GM23338 (cell line): ENCODE measurements around the gene CD22.

Experiments
- EZH2 ChIP-seq: fragments of 200-600 bp; sonication (generic); IDR thresholded peaks from one replicate; pipeline ENCODE4 v1.8.0; 2017; ENCODE audit warnings: antibody characterized with exemption, mild to moderate bottlenecking, low read depth; ENCODE audit not compliant: unreplicated experiment
- EZH2phosphoT487 ChIP-seq: fragments of 200-600 bp; sonication (generic); IDR thresholded peaks from one replicate; pipeline ENCODE4 v1.8.1; 2018; ENCODE audit warnings: antibody characterized with exemption; ENCODE audit not compliant: unreplicated experiment
- JUNB ChIP-seq: IDR thresholded peaks from one replicate; pipeline ENCODE4 v1.6.1; 2016; ENCODE audit warnings: antibody characterized with exemption; ENCODE audit not compliant: unreplicated experiment
- POLR2AphosphoS5 ChIP-seq: IDR thresholded peaks from 2 replicates; pipeline ENCODE4 v1.6.1; 2016; ENCODE audit warnings: antibody characterized with exemption, low read depth
- ZNF331 ChIP-seq: fragments of 250-450 bp; sonication (Bioruptor Pico); IDR thresholded peaks from 2 replicates; pipeline ENCODE4 v1.5.0; 2020; ENCODE audit warnings: low read depth, mild to moderate bottlenecking, moderate library complexity
- TF ChIP-seq, protein P1 (sequence below), 2 experiments: fragments of 200-600 bp in 1 of 2; sonication (generic) in 1 of 2; conservative IDR thresholded peaks; 2 replicates each; pipeline versions ENCODE4 v1.5.1 to v1.6.1; 2016 to 2017; ENCODE audit warnings: antibody characterized with exemption in 2 of 2, low read depth in 2 of 2, mild to moderate bottlenecking in 2 of 2, moderate library complexity in 1 of 2
- TF ChIP-seq, protein P2 (sequence below): IDR thresholded peaks from one replicate; pipeline ENCODE4 v1.6.1; 2018; ENCODE audit warnings: antibody characterized with exemption; ENCODE audit not compliant: unreplicated experiment

DNA sequence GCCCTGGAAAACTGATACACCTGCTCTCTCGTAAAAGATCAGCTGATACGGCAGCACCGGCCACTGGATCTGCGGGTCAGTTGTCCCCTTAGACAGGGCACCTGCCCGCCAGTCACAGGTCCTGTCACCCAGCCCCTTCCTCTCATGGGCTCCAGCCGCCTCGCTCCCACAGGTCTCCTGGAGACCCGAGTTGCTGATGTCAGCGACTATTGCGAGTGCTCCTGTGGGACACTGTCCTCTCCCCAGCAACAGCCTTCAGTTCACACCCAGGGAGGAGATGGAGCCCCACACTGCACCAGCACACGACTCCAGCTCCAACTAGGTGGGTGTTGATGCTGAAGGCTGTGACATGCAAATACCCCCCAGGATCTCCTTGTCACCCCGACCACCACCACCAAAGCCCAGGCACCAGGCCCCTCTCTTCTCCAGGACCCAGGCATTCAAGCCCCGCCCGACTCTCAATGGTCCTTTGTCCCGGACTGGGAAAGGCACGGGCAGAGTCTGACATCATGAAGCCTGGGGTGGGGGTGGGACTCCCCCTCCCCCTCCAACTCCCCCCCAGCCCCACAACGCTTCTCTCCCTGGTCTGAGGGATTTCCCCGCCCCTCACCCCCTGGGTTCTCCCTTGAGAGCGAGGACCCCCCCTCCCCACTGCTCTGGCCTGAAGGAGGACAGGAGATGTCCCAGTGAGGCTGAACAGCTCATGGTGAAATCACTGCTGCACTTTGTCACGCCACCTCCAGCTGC is 38.4 kb upstream of the CD22 start:
- TF ChIP-seq, protein P1, sequence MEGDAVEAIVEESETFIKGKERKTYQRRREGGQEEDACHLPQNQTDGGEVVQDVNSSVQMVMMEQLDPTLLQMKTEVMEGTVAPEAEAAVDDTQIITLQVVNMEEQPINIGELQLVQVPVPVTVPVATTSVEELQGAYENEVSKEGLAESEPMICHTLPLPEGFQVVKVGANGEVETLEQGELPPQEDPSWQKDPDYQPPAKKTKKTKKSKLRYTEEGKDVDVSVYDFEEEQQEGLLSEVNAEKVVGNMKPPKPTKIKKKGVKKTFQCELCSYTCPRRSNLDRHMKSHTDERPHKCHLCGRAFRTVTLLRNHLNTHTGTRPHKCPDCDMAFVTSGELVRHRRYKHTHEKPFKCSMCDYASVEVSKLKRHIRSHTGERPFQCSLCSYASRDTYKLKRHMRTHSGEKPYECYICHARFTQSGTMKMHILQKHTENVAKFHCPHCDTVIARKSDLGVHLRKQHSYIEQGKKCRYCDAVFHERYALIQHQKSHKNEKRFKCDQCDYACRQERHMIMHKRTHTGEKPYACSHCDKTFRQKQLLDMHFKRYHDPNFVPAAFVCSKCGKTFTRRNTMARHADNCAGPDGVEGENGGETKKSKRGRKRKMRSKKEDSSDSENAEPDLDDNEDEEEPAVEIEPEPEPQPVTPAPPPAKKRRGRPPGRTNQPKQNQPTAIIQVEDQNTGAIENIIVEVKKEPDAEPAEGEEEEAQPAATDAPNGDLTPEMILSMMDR (conservative IDR thresholded peaks at IDR 0.05; ENCODE audit: low read depth in 2 of 2) = no peak
- no peak for TF ChIP-seq POLR2AphosphoS5
- no peak for TF ChIP-seq EZH2
- TF ChIP-seq, protein P2, sequence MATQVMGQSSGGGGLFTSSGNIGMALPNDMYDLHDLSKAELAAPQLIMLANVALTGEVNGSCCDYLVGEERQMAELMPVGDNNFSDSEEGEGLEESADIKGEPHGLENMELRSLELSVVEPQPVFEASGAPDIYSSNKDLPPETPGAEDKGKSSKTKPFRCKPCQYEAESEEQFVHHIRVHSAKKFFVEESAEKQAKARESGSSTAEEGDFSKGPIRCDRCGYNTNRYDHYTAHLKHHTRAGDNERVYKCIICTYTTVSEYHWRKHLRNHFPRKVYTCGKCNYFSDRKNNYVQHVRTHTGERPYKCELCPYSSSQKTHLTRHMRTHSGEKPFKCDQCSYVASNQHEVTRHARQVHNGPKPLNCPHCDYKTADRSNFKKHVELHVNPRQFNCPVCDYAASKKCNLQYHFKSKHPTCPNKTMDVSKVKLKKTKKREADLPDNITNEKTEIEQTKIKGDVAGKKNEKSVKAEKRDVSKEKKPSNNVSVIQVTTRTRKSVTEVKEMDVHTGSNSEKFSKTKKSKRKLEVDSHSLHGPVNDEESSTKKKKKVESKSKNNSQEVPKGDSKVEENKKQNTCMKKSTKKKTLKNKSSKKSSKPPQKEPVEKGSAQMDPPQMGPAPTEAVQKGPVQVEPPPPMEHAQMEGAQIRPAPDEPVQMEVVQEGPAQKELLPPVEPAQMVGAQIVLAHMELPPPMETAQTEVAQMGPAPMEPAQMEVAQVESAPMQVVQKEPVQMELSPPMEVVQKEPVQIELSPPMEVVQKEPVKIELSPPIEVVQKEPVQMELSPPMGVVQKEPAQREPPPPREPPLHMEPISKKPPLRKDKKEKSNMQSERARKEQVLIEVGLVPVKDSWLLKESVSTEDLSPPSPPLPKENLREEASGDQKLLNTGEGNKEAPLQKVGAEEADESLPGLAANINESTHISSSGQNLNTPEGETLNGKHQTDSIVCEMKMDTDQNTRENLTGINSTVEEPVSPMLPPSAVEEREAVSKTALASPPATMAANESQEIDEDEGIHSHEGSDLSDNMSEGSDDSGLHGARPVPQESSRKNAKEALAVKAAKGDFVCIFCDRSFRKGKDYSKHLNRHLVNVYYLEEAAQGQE = no peak
- no peak for TF ChIP-seq JUNB
- no peak for TF ChIP-seq ZNF331
- no peak for TF ChIP-seq EZH2phosphoT487
